HUES64 (cell line): Measurements from ENCODE around the gene PTRH2. TPM values are rescaled to one million over a fixed set of nuclear protein-coding genes. Genes with fewer than 3 reads are reported as not detected.
A peak's percentile ranks its signal among the peaks of the same experiment; 100 is the strongest.
"Not testable (repeated sequence)": the region's sequence is repeated elsewhere in the genome, so short reads cannot be mapped to it uniquely, and the experiment has no call there.

ENCODE experiments used
- H3K27ac ChIP-seq: 2 replicates; pipeline ENCODE4 v1.7.0; 2013; ENCODE audit warnings: low read depth, low read length, inconsistent platforms
- H3K27me3 ChIP-seq: 2 replicates; pipeline ENCODE4 v1.6.1; 2013; ENCODE audit warnings: mild to moderate bottlenecking, low read length; ENCODE audit not compliant: insufficient read depth
- H3K36me3 ChIP-seq: 2 replicates; pipeline ENCODE4 v1.6.1; 2013; ENCODE audit warnings: mild to moderate bottlenecking, low read length; ENCODE audit not compliant: insufficient read depth
- H3K4me1 ChIP-seq: 2 replicates; pipeline ENCODE4 v1.6.1; 2013; ENCODE audit warnings: mild to moderate bottlenecking, low read length, moderate library complexity; ENCODE audit not compliant: insufficient read depth
- H3K4me3 ChIP-seq: 2 replicates; pipeline ENCODE4 v1.5.1; 2013; ENCODE audit warnings: mild to moderate bottlenecking, low read length, moderate library complexity
- H3K9ac ChIP-seq: 2 replicates; pipeline ENCODE4 v1.6.1; 2013; ENCODE audit warnings: mild to moderate bottlenecking, low read depth, low read length
- H3K9me3 ChIP-seq: 2 replicates; pipeline ENCODE4 v1.6.1; 2013; ENCODE audit warnings: low read depth, low read length; ENCODE audit not compliant: insufficient read depth
- WGBS: fragments of 150-250, 120-280 bp; methylation state at CpG from one replicate; pipeline ENCODE4 v1.1.7; 2013; ENCODE audit warnings: missing lambda C conversion rate; 5-methylcytosine and 5-hydroxymethylcytosine counted together
- polyA plus RNA-seq, 2 experiments: library from polyadenylated mRNA; stranded (reverse); fragments of 50-300 nt; gene quantifications; one replicate each; pipeline ENCODE4 v1.2.3, GENCODE V29; 2013

The PTRH2 gene
- polyA plus RNA-seq (2013, experiment 1 of 2), result 39.9 TPM
- 36.5 TPM for polyA plus RNA-seq (2013, experiment 2 of 2)

DNA sequence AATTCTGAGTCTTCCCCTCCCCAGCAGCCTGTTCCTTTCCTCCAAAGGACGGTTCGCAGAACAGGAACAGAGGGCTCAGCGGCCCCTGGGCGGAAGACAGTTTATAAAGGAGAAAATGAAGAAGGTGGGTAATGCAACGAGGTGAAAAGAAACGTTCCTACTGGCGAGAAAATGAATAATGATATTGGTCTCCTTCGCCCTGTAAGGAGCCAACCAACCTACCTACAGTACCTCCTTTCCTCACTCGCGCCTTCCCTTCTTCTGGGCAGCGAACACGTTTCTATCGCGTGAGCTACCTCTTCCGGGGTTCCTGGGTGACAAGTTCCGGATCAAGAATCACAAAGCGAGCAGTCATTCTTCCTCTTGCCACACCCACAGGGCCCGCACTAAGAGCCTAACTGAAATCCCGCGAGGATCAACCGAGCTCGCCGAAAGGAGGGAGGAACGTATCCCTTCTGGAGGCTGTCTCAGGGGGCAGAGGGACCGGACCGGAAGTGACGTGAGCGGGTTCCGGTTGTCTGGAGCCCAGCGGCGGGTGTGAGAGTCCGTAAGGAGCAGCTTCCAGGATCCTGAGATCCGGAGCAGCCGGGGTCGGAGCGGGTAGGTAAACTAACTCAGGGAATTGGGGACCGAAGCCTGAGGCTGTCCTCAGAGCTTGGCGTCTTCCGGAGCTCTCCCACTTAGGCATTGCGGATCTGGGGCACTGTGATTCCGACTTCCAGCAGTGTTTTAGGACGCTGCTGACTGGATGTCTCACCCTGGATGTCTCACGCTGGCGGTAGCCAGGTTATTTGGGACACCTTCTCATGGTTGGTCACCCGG lies at the start of gene PTRH2, which contains the start of gene VMP1:
Gene PTRH2 (minus strand): TSS at position 282 of the 822 bp plus-strand sequence. CDS start 9,452 bp downstream, outside the sequence.
Gene VMP1 (plus strand): TSS at position 506 of the 822 bp plus-strand sequence. CDS start 23,793 bp downstream, outside the sequence.
- under 1% methylated on average over 45 of the region's 45 CpGs for WGBS
- H3K36me3 ChIP-seq, result peaks cover 16% of the 10 kb centered on the region
- peaks cover 17% of the 10 kb centered on the region for H3K4me1 ChIP-seq
- H3K9me3 ChIP-seq, result no peaks in the 10 kb centered on the region
- no peaks in the 10 kb centered on the region for H3K27me3 ChIP-seq
- peak within 1 kb of the TSS; percentile 95 for H3K27ac ChIP-seq
- peak within 1 kb of the TSS; percentile 84 for H3K4me3 ChIP-seq
- H3K9ac ChIP-seq, result peak within 1 kb of the TSS; percentile 96

DNA sequence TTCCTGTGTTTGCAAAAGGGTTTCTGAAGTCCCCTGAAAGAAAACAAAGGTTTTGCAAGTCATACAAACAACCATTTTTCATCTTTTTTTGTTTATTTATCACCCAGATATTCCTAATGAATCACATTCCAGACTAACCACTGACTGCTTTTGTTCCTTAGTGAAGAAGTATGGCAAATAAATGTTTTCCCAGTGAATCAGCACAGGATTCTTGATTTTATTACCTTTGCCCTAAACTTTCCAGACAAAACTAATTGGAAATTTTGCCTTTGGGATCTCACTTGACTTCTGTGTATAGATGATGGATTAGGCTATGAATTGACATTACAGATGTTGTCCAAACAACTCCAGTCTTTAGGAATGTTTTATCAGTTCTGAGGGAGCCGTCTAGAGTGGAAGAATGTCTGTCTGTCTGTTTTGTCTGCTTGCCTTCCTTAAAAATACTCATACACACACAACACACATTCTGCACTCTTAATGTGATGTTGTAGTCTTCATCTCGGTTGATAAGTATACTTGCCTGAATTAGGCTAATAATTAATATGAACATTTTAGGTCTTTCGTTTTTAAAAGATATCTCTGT lies 49.1 kb upstream of the PTRH2 start:
- Histone ChIP-seq H3K9ac (peak overlapping the region; percentile 64), H3K36me3 (peaks cover 7% of the 10 kb centered on the region; the same call in 1 of the 2 replicates), H3K4me1 (peaks cover 29% of the 10 kb centered on the region), H3K9me3 (peaks cover 2% of the 10 kb centered on the region; the same call in 1 of the 2 replicates), H3K27ac (peak overlapping the region; percentile 76), H3K27me3 (no peaks in the 10 kb centered on the region), H3K4me3 (no peak overlapping the region)
- WGBS, result 80% methylated on average over 1 of the region's 3 CpGs

- Histone ChIP-seq H3K4me1 (peaks cover 26% of the 10 kb centered on the region; the same call in 1 of the 2 replicates), H3K27ac (peak overlapping the region; percentile 53)
- H3K27me3 ChIP-seq, H3K4me3 ChIP-seq, H3K9me3 ChIP-seq, H3K36me3 ChIP-seq, H3K9ac ChIP-seq: not testable (repeated sequence)
- WGBS, result 95% methylated on average over 11 of the region's 12 CpGs
Measured at GRCh38 chr17:59755069-59755468, 47.8 kb upstream of the PTRH2 start.

- H3K27ac ChIP-seq, result peak overlapping the region; percentile 53
- H3K9ac ChIP-seq, result peak overlapping the region; percentile 42; the same call in 1 of the 2 replicates
- H3K27me3 ChIP-seq, result no peaks in the 10 kb centered on the region
- peaks cover 7% of the 10 kb centered on the region; the same call in 1 of the 2 replicates for H3K36me3 ChIP-seq
- H3K4me3 ChIP-seq, result no peak overlapping the region
- H3K4me1 ChIP-seq, result peaks cover 26% of the 10 kb centered on the region; the same call in 1 of the 2 replicates
- peaks cover 2% of the 10 kb centered on the region; the same call in 1 of the 2 replicates for H3K9me3 ChIP-seq
Measured at GRCh38 chr17:59754552-59754951, 47.3 kb upstream of the PTRH2 start.

GRCh38 chr17:59753522-59754467 lies 46.6 kb upstream of the PTRH2 start:
- Histone ChIP-seq H3K27ac (peak overlapping the region; percentile 53), H3K36me3 (peaks cover 7% of the 10 kb centered on the region; the same call in 1 of the 2 replicates), H3K9me3 (no peaks in the 10 kb centered on the region), H3K4me1 (peaks cover 26% of the 10 kb centered on the region; the same call in 1 of the 2 replicates), H3K9ac (peak overlapping the region; percentile 42; the same call in 1 of the 2 replicates), H3K4me3 (no peak overlapping the region), H3K27me3 (no peaks in the 10 kb centered on the region)
- no CpG with 5 or more reads among the region's 3 CpGs for WGBS

- H3K9ac ChIP-seq, result no peak overlapping the region
- no peaks in the 10 kb centered on the region for H3K9me3 ChIP-seq
- no peaks in the 10 kb centered on the region for H3K27me3 ChIP-seq
- peaks cover 26% of the 10 kb centered on the region; the same call in 1 of the 2 replicates for H3K4me1 ChIP-seq
- 94% methylated on average over 7 of the region's 7 CpGs for WGBS
- H3K36me3 ChIP-seq, result peaks cover 4% of the 10 kb centered on the region; the same call in 1 of the 2 replicates
- no peak overlapping the region for H3K27ac ChIP-seq
- H3K4me3 ChIP-seq, result no peak overlapping the region
Measured at GRCh38 chr17:59752922-59753321, 45.7 kb upstream of the PTRH2 start.

- H3K4me1 ChIP-seq, result peaks cover 26% of the 10 kb centered on the region; the same call in 1 of the 2 replicates
- no peak overlapping the region for H3K27ac ChIP-seq
- no peaks in the 10 kb centered on the region for H3K27me3 ChIP-seq
- no peaks in the 10 kb centered on the region for H3K9me3 ChIP-seq
- H3K9ac ChIP-seq, result no peak overlapping the region
- H3K36me3 ChIP-seq, result 0 out of 2 replicates have a peak, but pooled peaks cover 3% of the 10 kb centered on the region
- no peak overlapping the region for H3K4me3 ChIP-seq
Measured at GRCh38 chr17:59752446-59752845, 45.2 kb upstream of the PTRH2 start.

- H3K9ac ChIP-seq, result no peak overlapping the region
- H3K27ac ChIP-seq, result no peak overlapping the region
- H3K4me1 ChIP-seq, result peaks cover 26% of the 10 kb centered on the region; the same call in 1 of the 2 replicates
- H3K36me3 ChIP-seq, result 0 out of 2 replicates have a peak, but pooled peaks cover 3% of the 10 kb centered on the region
- no peaks in the 10 kb centered on the region for H3K9me3 ChIP-seq
- WGBS, result 91% methylated on average over 11 of the region's 11 CpGs
- H3K27me3 ChIP-seq, result no peaks in the 10 kb centered on the region
- no peak overlapping the region for H3K4me3 ChIP-seq
Measured at GRCh38 chr17:59751955-59752413, 44.8 kb upstream of the PTRH2 start.

DNA sequence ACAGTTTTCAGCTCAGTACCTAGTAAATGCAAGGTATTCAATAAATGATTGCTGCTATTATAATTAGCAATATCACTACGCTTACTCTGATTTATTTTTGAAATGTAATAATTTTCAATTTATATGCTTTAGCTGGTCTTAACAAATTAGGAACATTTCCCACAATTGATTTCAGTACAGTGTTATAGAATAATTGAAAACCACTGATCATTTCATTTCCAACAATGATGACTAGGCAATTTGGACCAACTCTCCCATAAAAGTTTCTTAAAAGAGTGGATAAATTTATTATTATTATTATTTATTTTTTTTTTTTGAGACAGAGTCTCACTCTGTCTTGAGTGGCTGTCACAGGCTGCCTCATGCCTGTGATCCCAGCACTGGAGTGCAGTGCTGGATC lies 41.4 kb upstream of the PTRH2 start:
- Histone ChIP-seq H3K9me3 (peaks cover 4% of the 10 kb centered on the region), H3K4me1 (peaks cover under 1% of the 10 kb centered on the region; the same call in 1 of the 2 replicates), H3K36me3 (no peaks in the 10 kb centered on the region), H3K27ac (no peak overlapping the region), H3K27me3 (no peaks in the 10 kb centered on the region), H3K9ac (no peak overlapping the region), H3K4me3 (no peak overlapping the region)
- WGBS, result no CpG with 5 or more reads among the region's 1 CpG

DNA sequence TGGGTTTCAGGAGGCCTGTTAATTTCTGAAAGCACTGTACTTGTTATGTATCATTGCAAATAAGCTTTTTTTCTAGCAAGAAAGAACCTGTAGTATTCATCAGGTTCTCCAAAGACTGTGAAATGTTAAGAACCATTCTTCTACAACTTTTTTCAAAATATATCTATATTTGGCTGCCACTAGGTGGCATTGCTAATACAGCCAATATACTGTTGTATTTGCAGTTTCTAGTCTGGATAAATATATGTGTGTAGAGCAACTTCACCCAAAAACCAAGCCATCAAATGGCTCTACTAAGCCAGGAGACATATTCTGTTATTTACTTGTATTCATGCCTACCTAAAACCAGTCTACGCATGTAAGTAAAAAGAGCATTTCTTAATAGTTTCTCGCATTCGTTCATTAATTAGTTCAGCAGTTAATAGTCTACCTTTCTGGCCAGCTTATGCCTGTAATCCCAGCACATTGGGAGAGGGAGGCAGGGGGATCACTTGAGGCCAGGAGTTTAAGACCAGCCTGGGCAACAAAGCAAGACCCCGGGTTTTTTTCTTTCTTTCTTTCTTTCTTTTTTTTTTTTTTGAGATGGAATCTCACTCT lies 39.7 kb upstream of the PTRH2 start:
- H3K9me3 ChIP-seq, result peaks cover 15% of the 10 kb centered on the region
- no peak overlapping the region for H3K27ac ChIP-seq
- no peaks in the 10 kb centered on the region for H3K27me3 ChIP-seq
- no peaks in the 10 kb centered on the region for H3K4me1 ChIP-seq
- peaks cover 12% of the 10 kb centered on the region for H3K36me3 ChIP-seq
- 96% methylated on average over 4 of the region's 4 CpGs for WGBS
- no peak overlapping the region for H3K9ac ChIP-seq
- no peak overlapping the region for H3K4me3 ChIP-seq
